Hindlimb muscle (tissue), 1 donor: ENCODE measurements around the gene REP15. TPM values are rescaled to one million over a fixed set of nuclear protein-coding genes. Genes with fewer than 3 reads are reported as not detected.
"Not testable (repeated sequence)": the region's sequence is repeated elsewhere in the genome, so short reads cannot be mapped to it uniquely, and the experiment has no call there.

Experiments
- DNase-seq: peaks from one replicate; pipeline ENCODE4 v3.0.0-alpha.2; 2013
- polyA plus RNA-seq: library from polyadenylated mRNA; unstranded; fragments of 120-200 nt; gene quantifications from one replicate; pipeline ENCODE4 v1.2.1, GENCODE V29; 2013; ENCODE audit not compliant: insufficient read length

Gene REP15
- polyA plus RNA-seq, 1 donor, result 1.4 TPM

DNA sequence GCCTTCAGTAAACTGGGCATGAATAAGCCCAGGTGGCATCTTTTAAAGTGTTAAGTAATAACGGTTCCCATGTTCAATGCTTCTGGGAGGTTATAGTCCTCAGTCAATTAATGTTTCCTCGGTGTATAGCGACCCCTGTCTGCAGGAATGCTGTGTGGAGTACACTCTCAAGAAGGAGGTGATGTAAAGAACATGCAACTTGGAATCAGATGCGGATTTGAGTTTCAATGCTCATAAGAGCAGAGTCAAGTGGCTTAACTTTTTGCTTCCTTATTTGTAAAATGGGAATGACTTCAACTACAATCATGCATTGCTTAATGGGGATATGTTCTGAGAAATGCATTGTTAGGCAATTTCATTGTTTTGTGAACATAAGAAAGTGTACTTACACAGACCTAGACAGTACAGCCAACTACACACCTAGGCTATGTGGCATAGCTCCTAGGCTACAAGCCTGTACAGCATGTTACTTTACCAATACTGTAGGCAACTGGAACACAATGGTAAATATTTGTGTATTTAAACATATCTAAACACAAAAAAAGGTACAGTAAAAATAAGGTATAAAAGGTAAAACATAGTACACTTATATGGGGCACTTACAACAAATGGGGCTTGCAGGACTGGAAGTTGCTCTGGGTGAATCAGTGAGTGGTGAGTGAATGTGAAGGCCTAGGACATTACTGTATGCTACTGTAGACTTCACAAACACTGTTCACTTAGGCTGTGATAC lies 7.6 kb downstream of the REP15 start:
- DNase-seq, result peak; percentile 63

GRCh38 chr12:27705263-27705662 lies 9.0 kb downstream of the REP15 start:
- DNase-seq, result no peak

DNA sequence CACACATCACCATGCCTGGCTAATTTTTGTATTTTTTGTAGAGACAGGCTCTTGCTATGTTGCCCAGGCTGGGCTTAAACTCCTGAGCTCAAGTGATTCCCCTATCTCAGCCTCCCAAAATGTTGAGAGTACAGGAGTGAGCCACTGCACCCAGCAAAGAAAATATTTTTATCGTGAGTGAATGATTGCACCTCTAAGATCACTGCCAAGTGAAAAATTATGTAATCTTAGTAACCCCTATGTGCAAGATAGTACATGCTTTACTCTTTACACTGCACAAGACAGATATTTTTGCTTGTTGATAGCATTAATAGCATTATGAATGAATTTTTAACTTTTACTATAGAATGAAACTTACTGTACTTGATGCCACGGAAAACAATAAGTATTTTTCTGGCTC lies 11.0 kb downstream of the REP15 start:
- DNase-seq, result no peak

- no peak for DNase-seq
Observed at GRCh38 chr12:27709212-27709931, 13.1 kb downstream of the REP15 start.

- DNase-seq, result no peak
Observed at GRCh38 chr12:27709932-27710591, 13.8 kb downstream of the REP15 start.

DNA sequence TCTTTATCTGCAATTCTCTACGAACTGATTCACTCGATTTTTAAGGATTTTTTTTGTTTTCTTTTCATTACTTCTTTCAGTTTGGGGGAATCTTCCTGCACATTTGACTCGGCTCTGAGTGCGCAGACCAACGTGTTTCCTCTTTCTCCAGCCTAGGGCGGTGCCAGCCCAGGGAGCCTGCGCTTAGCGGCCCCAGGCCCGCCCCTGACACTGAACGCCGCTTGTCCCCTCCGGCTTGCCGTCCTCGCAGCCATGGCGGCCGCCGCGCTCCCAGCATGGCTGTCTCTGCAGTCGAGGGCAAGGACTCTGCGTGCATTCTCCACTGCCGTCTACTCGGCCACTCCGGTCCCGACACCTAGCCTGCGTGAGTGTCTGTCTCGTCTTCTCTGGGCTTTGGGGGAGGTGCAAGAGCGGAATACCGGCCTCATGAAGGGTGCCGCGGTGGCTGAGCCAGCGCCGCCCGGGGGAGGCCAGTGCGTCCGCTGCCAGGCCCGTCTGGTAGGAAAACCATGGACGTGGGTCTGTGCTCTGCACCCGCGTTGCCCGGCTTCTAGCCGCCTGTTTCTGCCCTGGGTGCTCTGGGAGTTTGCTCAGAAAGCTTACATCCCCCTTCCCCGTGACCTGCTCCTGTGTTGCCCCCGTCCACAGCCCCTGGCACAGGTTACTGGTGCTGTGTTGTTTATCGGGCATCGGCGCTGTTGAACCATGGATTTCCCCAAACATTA lies 14.5 kb downstream of the REP15 start, which contains the start of gene MRPS35:
Gene MRPS35 (plus strand): TSS at position 241 of the 725 bp plus-strand sequence. CDS start 12 bp downstream, at position 253.
- DNase-seq, result peak; percentile 94

GRCh38 chr12:27711317-27711682 lies 15.1 kb downstream of the REP15 start:
- peak; percentile 4 for DNase-seq

DNA sequence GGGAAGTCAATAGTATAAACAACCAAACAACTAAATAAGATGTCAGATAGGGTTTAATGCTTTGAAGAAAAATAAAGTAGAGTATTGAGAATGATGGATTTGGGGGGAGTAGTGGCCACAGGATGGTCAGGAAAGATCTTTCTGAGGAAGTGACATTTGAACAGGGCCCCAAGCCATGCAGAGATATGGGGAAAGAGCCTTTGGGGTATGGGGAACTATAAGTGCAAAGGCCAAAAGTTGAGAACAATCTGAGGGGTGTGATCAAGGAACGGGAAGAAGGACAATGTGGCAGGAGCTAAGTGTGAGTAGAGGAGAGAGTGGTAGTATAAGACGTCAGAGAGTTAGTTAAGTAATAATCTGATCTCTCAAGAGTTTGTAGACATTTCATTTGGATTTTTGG lies 15.7 kb downstream of the REP15 start:
- DNase-seq, result no peak

DNA sequence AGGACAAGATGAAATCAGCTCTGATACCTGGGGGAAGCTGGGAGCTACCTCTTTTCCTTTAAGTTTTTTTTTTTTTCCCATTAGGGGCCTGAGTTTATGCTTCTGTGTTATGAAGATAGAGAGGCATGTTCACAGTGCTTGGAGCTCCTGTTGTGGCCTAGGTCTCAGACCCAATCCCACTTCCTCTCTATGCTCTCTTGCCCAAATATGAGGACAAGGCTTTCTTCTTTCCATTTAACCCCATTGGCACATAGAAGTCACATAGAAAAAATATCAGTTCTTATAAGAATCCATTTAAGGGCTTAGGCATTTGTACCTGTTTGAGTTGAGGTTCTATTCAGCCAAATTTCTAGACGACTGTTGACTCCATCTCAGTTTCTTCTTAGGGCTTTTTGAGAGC lies 27.0 kb downstream of the REP15 start:
- no peak for DNase-seq

DNA sequence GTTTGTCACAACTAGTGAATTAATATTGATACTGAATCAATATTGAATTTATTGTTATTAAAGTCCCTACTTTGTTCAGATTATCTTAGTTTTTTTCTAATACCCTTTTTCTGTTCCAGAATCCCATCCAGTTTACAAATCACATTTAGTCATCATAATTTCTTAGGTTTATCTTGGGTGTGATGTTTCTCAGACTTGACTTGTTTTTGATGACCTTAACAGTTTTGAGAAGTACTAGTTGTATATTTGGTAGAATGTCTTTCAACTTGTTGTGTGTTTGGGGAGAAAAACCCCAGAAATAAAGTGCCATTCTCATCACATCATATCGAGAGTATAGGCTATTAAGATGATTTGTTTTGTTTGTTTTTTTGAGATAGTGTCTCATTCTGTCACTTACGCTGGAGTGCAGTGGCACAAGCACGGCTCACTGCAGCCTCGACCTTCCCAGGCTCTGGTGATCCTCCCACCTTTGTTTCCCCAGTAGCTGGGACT lies 33.9 kb downstream of the REP15 start:
- no peak for DNase-seq

GRCh38 chr12:27732281-27732680 lies 36.0 kb downstream of the REP15 start:
- DNase-seq, result no peak

- peak; percentile 25 for DNase-seq
Observed at GRCh38 chr12:27733052-27733656, 36.9 kb downstream of the REP15 start.

GRCh38 chr12:27733791-27734190 lies 37.5 kb downstream of the REP15 start:
- DNase-seq, result no peak

DNA sequence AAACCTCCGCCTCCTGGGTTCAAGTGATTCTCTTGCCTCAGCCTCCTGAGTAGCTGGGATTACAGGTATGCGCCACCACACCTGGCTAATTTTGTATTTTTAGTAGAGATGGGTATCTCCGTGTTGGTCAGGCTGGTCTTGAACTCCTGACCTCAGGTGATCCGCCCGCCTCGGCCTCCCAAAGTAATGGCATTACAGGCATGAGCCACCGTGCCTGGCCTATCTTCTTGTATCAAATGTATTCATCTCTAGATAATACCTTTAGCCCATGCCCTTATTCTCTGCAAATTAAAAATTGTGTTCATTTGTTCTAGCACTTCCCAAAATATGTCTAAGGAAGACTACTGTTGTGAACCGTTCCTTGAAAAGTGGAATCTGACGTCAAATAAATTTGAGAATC lies 38.1 kb downstream of the REP15 start:
- not testable (repeated sequence) for DNase-seq

DNA sequence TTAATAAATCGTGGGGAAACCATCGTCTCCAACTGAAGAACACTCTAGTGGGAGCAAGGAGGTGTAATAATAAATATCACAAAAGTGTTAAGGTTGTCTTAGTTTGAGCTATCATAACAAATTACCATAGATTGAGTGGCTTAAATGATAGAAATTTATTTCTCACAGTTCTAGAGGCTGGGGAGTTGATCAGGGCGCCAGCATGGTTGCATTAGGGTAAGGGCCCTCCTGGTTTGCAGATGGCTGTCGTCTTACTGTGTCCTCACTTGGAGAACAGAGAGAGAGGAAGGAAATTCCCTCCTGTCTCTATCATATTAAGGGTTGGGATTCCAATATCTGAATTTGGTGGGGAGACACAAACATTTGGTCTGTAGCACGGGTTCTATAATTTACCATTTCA lies 47.4 kb downstream of the REP15 start:
- no peak for DNase-seq

- not testable (repeated sequence) for DNase-seq
Observed at GRCh38 chr12:27745734-27746133, 49.5 kb downstream of the REP15 start.

Other genes starting within 250 kb of the REP15 start
- not detected for gene SMCO2, start 249.7 kb upstream of the REP15 start, polyA plus RNA-seq
- 36.8 TPM for gene PPFIBP1, start 172.2 kb upstream of the REP15 start, polyA plus RNA-seq
- gene MRPS35, start 14.4 kb downstream of the REP15 start, polyA plus RNA-seq, result 45.2 TPM
- gene KLHL42, start 83.8 kb downstream of the REP15 start, polyA plus RNA-seq, result 13.6 TPM
- gene MANSC4, start 83.8 kb downstream of the REP15 start, polyA plus RNA-seq, result not detected